Jurkat, Clone E6-1 (cell line): ENCODE measurements around the gene RAB3C.
A peak's percentile ranks its signal among the peaks of the same experiment; 100 is the strongest.

Source experiments
- DNase-seq: peaks from one replicate; pipeline ENCODE4 v3.0.0-alpha.2; 2011; ENCODE audit warnings: low read depth, low spot score
- H3K4me3 ChIP-seq: 2 replicates; pipeline ENCODE4 v1.5.1; 2011; ENCODE audit warnings: mild to moderate bottlenecking, low read length, control low read depth, moderate library complexity

RAB3C gene

GRCh38 chr5:58849223-58849622 lies 266.3 kb downstream of the RAB3C start:
- no peak overlapping the region for H3K4me3 ChIP-seq
- DNase-seq = no peak

- peak; percentile 12 for DNase-seq
- no peak overlapping the region for H3K4me3 ChIP-seq
Measured at GRCh38 chr5:58849921-58850667, 267.2 kb downstream of the RAB3C start.

GRCh38 chr5:58851153-58851552 lies 268.3 kb downstream of the RAB3C start:
- no peak overlapping the region for H3K4me3 ChIP-seq
- no peak for DNase-seq

- no peak overlapping the region for H3K4me3 ChIP-seq
- no peak for DNase-seq
Measured at GRCh38 chr5:58851571-58851970, 268.7 kb downstream of the RAB3C start.

- no peak overlapping the region for H3K4me3 ChIP-seq
- DNase-seq = no peak
Measured at GRCh38 chr5:58852566-58852965, 269.7 kb downstream of the RAB3C start.

- H3K4me3 ChIP-seq = no peak overlapping the region
- no peak for DNase-seq
Measured at GRCh38 chr5:58854441-58854840, 271.6 kb downstream of the RAB3C start.

- no peak for DNase-seq
- no peak overlapping the region for H3K4me3 ChIP-seq
Measured at GRCh38 chr5:58855851-58856739, 273.2 kb downstream of the RAB3C start.

GRCh38 chr5:58857609-58858008 lies 274.7 kb downstream of the RAB3C start:
- H3K4me3 ChIP-seq = no peak overlapping the region
- no peak for DNase-seq

GRCh38 chr5:58860680-58861079 lies 277.8 kb downstream of the RAB3C start:
- no peak overlapping the region for H3K4me3 ChIP-seq
- DNase-seq = no peak

GRCh38 chr5:58868931-58869330 lies 286.1 kb downstream of the RAB3C start:
- H3K4me3 ChIP-seq = no peak overlapping the region
- DNase-seq = no peak

GRCh38 chr5:58871648-58872242 lies 288.9 kb downstream of the RAB3C start:
- DNase-seq = peak; percentile 32
- H3K4me3 ChIP-seq = no peak overlapping the region

- no peak overlapping the region for H3K4me3 ChIP-seq
- DNase-seq = no peak
Measured at GRCh38 chr5:58872670-58873273, 289.9 kb downstream of the RAB3C start.

GRCh38 chr5:58875599-58875998 lies 292.7 kb downstream of the RAB3C start:
- DNase-seq = no peak
- H3K4me3 ChIP-seq = no peak overlapping the region

GRCh38 chr5:58885260-58885659 lies 302.4 kb downstream of the RAB3C start:
- no peak overlapping the region for H3K4me3 ChIP-seq
- no peak for DNase-seq

- peak; percentile 27 for DNase-seq
- no peak overlapping the region for H3K4me3 ChIP-seq
Measured at GRCh38 chr5:58886315-58887207, 303.7 kb downstream of the RAB3C start.

GRCh38 chr5:58887311-58887710 lies 304.4 kb downstream of the RAB3C start:
- no peak overlapping the region for H3K4me3 ChIP-seq
- no peak for DNase-seq

- H3K4me3 ChIP-seq = no peak overlapping the region
- peak; percentile 7 for DNase-seq
Measured at GRCh38 chr5:58887721-58888409, 305.0 kb downstream of the RAB3C start.

GRCh38 chr5:58890265-58890664 lies 307.4 kb downstream of the RAB3C start:
- no peak for DNase-seq

More at GRCh38 chr5:58890265-58890664, 307.4 kb downstream of the RAB3C start:
- H3K4me3 ChIP-seq = no peak overlapping the region
